Measurements from ENCODE around the gene DGLUCY.

Gene DGLUCY

GRCh38 chr14:91272341-91273272, 158.7 kb downstream of the DGLUCY start:
- DNase-seq (ENCODE audit: low read depth in 1 of 2, low spot score in 1 of 2), result peak in 1 of 2 experiments; percentile 78
- no peak for TF ChIP-seq JUND (IDR thresholded peaks at IDR 0.05; ENCODE audit: low read depth)
- in situ Hi-C loops (cut with HindIII; ENCODE audit: low pct_unique_long_range_greater_than_20kb, low sequenced_read_pairs), result no loop called here

DNA sequence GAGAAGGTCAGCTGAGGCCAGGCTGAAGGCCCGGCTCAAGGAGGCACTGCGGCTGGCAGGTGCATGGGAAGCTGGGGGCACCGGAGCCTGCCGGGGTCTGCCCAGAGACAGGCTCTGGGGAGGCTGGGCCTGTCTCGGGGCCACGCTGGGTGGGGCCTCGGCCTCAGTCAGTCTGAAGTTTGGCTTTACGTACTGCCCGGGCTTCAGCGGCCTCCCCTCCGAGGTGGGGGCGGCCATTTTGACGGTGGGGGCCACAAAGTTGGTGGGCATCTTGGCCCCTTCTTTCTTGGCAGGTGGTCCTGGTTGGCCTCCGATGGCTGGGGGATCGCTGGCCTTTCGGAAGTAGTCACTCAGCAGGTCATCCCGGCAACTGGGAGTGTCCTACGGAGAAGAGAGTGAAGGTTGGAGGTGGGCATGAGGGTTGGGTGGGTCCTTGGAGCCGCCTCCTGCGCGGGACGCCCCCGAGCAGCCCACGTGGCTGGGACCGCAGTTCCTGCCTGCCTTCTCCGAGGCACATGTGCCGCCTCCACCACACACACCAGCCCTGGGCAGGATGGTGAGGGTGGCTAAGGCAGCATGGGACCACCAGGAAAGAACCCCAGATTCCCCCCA, 159.5 kb downstream of the DGLUCY start:
- no peak for TF ChIP-seq JUND (IDR thresholded peaks at IDR 0.05; ENCODE audit: low read depth)
- in situ Hi-C loops (cut with HindIII; ENCODE audit: low pct_unique_long_range_greater_than_20kb, low sequenced_read_pairs), result no loop called here
- DNase-seq (ENCODE audit: low read depth in 1 of 2, low spot score in 1 of 2), result no peak

DNA sequence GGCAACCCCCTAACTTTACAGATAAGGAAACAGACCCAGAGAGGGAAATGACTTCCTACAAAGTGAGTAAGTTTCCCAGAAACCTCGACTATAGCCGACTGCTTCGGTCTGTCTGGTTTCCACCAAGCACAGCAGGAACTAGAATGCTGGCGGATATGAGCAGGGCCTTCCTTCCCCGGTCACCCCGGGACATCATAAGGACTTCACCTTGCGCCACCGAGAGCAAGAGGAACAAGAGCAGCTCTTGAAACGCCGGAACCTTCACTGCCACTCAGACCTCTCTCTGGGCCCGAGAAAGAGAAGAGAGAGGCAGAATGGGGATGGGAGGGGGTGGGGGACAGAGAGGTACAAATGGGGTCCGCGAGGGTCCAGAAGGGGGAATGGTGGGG, 160.0 kb downstream of the DGLUCY start:
- no peak for TF ChIP-seq JUND (IDR thresholded peaks at IDR 0.05; ENCODE audit: low read depth)
- in situ Hi-C loops (cut with HindIII; ENCODE audit: low pct_unique_long_range_greater_than_20kb, low sequenced_read_pairs), result no loop called here
- no peak for DNase-seq (ENCODE audit: low read depth in 1 of 2, low spot score in 1 of 2)

DNA sequence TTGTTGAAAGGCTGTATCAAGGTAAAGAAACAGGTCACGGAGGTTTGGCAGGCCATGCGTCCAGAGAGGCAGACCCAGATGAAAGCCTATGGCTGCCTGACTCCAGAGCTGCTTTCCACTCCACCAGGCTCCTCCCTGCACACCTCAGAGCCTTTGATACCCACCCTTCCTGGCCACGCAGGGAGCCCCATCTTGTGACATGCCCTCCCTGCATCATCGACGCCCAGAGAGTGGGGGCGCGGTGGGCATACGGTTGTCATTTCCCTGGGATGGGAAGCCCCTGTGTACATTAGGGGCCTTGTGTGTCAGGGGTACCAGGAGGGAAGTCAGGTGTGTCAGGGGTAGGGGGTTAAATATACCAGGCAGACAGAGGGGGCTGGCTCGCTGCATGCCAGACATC, 160.9 kb downstream of the DGLUCY start:
- DNase-seq (ENCODE audit: low read depth in 1 of 2, low spot score in 1 of 2), result no peak
- in situ Hi-C loops (cut with HindIII; ENCODE audit: low pct_unique_long_range_greater_than_20kb, low sequenced_read_pairs), result no loop called here
- no peak for TF ChIP-seq JUND (IDR thresholded peaks at IDR 0.05; ENCODE audit: low read depth)
